Ovary (tissue), 9 donors: ENCODE measurements around the gene FBXO28. TPM values are rescaled to one million over a fixed set of nuclear protein-coding genes. Genes with fewer than 3 reads are reported as not detected.

ENCODE experiments used
- DNase-seq, 5 donors: peaks; one replicate each; pipeline ENCODE4 v3.0.0-alpha.2; 2019 to 2020
- H3K27ac ChIP-seq, 2 donors: fragments of 200-600 bp; one replicate each; pipeline versions ENCODE4 v1.5.1 to v1.8.0; 2019 to 2022
- H3K27me3 ChIP-seq: fragments of 200-600 bp; one replicate; pipeline ENCODE4 v1.8.0; 2022
- H3K36me3 ChIP-seq: fragments of 200-600 bp; sonication (generic); one replicate; pipeline ENCODE4 v1.5.1; 2019
- H3K4me1 ChIP-seq: one replicate; pipeline ENCODE4 v1.8.1; 2013; ENCODE audit warnings: mild to moderate bottlenecking, moderate library complexity; ENCODE audit not compliant: insufficient read depth
- H3K4me3 ChIP-seq: fragments of 200-600 bp; sonication (generic); one replicate; pipeline ENCODE4 v1.5.1; 2017
- H3K9me3 ChIP-seq, 2 donors: fragments of 200-600 bp in 1 of 2; sonication (generic) in 1 of 2; one replicate each; pipeline versions ENCODE4 v1.5.1 to v1.8.1; 2013 to 2019; ENCODE audit warnings: mild to moderate bottlenecking in 1 of 2, moderate library complexity in 1 of 2
- EP300 ChIP-seq: sonication (generic); formaldehyde crosslinking; IDR thresholded peaks from one replicate; pipeline ENCODE4 v1.6.1; 2017; ENCODE audit warnings: antibody characterized with exemption
- POLR2A ChIP-seq: fragments of 450-650 bp; IDR thresholded peaks from one replicate; pipeline ENCODE4 v1.6.1; 2017; ENCODE audit warnings: antibody characterized with exemption, mild to moderate bottlenecking, moderate library complexity
- WGBS, 3 donors: extraction: QIAGEN DNeasy Blood & Tissue Kit in 1 of 3; methylation state at CpG; one replicate each; pipeline versions ENCODE4 v1.1.5 to v1.1.7; 2013 to 2017; 5-methylcytosine and 5-hydroxymethylcytosine counted together
- intact Hi-C, 4 donors: fragments of 100-400 bp; cut with DNase I; formaldehyde crosslinking; loops; one replicate each; pipeline versions ENCODE4 v1.11.0 to v1.15.1; 2022 to 2023
- polyA plus RNA-seq, 2 donors: library from polyadenylated mRNA; stranded (reverse); fragments of 200-250 nt in 1 of 2; fragments of 350-450 nt in 1 of 2; fragmentation: Illumina TruSeq in 1 of 2; extraction: RNeasy Lipid Tissue Mini Kit (QIAGEN cat#74804) in 1 of 2; gene quantifications; one replicate each; pipeline ENCODE4 v1.2.3, GENCODE V29; 2013 to 2014
- total RNA-seq, 7 donors: library from RNA; depleted of rRNA in 2 of 7; stranded (reverse); fragments of >200 nt in 2 of 7; fragmentation: NEBNext Ultra II Directional in 3 of 7; extraction: Animal tissue kit (Norgen Biotek cat#: 25700) in 3 of 7; gene quantifications; one replicate each; pipeline versions ENCODE4 v1.1.0 to v1.2.4, GENCODE V29; 2016 to 2023
- TF ChIP-seq, protein P1 (sequence below), 3 donors: fragments of 450-650 bp in 2 of 3; fragments of 200-600 bp in 1 of 3; IDR thresholded peaks; one replicate each; pipeline versions ENCODE4 v1.5.1 to v1.8.0; 2016 to 2022; ENCODE audit warnings: antibody characterized with exemption in 3 of 3, mild to moderate bottlenecking in 1 of 3
- donor health status: DM: no; HTN: no; CAD: no; lungs with moderate emphysema.
- donor health status: DM: no; HTN: no; CAD: no.
- donor health status: Bipolar disorder and iron deficiency.
- donor health status: DM: yes; HTN: yes; CAD: no.
- donor health status: DM: no; HTN: no; CAD: no.
- donor health status: DM: yes; HTN: yes; CAD: no.

The FBXO28 gene
- total and polyA plus RNA-seq, 9 donors: 11.2 to 31.7 (median 26.3) TPM

DNA sequence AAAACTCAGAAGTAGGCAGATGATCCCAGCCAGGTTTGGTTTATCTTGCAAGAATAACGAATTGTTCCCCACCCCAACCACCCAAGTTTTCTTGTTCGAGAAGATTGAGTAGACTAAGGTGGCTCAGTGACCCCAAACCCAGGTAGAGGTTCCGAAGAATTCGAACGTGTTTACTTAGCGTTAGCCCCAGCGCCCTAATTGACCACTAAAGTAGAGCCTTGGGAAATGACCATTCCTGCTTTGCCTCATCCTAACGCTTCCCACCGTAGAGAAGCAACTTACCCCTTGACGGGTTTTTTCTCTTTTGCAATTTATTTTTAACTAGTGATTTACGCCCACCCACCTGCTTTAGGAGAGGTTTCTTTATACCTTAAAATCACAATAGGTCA lies 870 bp downstream of the FBXO28 start:
- DNase-seq: no peak
- Histone ChIP-seq H3K9me3 (no peaks in the 10 kb centered on the region), H3K27me3 (no peaks in the 10 kb centered on the region), H3K27ac (peak overlapping the region; percentile 83 to 92), H3K36me3 (no peaks in the 10 kb centered on the region), H3K4me1 (peaks cover 1% of the 10 kb centered on the region), H3K4me3 (peak overlapping the region; percentile 98)
- intact Hi-C loops: loop anchor here in 2 of 4 donors (2.0 to 10.0 kb wide), 3 partner anchors 216 to 340 kb away; partner anchors contain the start of gene NVL (in 2 of the 2)
- 0 to 2% (median 1%) methylated on average over 11 of the region's 11 CpGs for WGBS, 3 donors
- no peak for TF ChIP-seq EP300
- TF ChIP-seq, protein P1, sequence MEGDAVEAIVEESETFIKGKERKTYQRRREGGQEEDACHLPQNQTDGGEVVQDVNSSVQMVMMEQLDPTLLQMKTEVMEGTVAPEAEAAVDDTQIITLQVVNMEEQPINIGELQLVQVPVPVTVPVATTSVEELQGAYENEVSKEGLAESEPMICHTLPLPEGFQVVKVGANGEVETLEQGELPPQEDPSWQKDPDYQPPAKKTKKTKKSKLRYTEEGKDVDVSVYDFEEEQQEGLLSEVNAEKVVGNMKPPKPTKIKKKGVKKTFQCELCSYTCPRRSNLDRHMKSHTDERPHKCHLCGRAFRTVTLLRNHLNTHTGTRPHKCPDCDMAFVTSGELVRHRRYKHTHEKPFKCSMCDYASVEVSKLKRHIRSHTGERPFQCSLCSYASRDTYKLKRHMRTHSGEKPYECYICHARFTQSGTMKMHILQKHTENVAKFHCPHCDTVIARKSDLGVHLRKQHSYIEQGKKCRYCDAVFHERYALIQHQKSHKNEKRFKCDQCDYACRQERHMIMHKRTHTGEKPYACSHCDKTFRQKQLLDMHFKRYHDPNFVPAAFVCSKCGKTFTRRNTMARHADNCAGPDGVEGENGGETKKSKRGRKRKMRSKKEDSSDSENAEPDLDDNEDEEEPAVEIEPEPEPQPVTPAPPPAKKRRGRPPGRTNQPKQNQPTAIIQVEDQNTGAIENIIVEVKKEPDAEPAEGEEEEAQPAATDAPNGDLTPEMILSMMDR (IDR thresholded peaks at IDR 0.05): no peak
- TF ChIP-seq POLR2A: no peak

DNA sequence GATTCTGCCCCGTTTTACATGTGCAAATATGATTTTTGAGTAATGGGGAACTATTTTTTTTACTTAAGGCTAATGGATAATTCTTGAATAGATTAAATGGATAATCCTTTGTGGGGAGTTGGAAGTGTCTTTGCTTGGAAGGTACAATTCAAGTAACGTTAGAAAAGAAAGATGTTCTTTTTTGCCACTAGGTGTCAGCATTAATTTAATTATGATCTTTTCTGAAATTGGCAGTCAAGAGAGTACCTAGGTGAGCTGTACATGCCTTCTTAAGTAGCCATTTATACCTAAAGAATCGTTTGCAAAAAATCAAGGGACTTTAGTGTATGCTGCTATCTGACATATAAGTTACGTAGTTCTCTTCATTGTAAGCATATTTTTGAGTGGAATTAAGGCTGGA lies 2.2 kb downstream of the FBXO28 start:
- no peak overlapping the region for H3K4me3 ChIP-seq
- H3K4me1 ChIP-seq: peaks cover 1% of the 10 kb centered on the region
- intact Hi-C loops: loop anchor here in 2 of 4 donors (10.0 kb wide), 2 partner anchors 219 to 339 kb away; partner anchors contain the start of gene NVL (in 1 of the 2)
- no peaks in the 10 kb centered on the region for H3K9me3 ChIP-seq
- DNase-seq: no peak
- no peak for TF ChIP-seq EP300
- TF ChIP-seq, protein P1 (IDR thresholded peaks at IDR 0.05): peak in 2 of 3 donors; percentile 50 to 54
- H3K36me3 ChIP-seq: no peaks in the 10 kb centered on the region
- H3K27ac ChIP-seq: no peak overlapping the region
- no peaks in the 10 kb centered on the region for H3K27me3 ChIP-seq
- WGBS, 3 donors: 11 to 16% (median 15%) methylated on average over 4 of the region's 4 CpGs

DNA sequence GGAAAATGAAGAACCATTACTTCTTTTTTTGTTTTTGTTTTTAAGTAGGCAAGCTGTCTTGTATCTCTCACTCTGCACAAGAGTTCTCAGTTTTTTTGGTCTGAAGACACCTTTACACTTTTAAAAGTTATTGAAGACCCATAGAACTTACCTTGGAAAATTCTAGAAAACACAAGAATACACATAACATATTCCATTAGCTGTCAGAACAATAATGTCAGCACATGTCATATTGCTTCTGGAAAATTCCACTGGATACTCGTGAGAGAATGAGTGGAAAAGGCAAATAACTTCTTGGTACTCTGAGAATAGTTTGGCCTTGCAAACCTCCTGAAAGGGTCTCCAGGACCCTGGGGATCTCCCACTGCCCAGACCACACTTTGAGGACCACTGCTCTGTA lies 4.8 kb downstream of the FBXO28 start:
- Histone ChIP-seq H3K27me3 (no peaks in the 10 kb centered on the region), H3K9me3 (no peaks in the 10 kb centered on the region), H3K4me1 (no peaks in the 10 kb centered on the region), H3K27ac (no peak overlapping the region), H3K4me3 (no peak overlapping the region), H3K36me3 (no peaks in the 10 kb centered on the region)
- TF ChIP-seq POLR2A: no peak
- TF ChIP-seq, protein P1 (IDR thresholded peaks at IDR 0.05): no peak
- intact Hi-C loops: loop anchor here in 2 of 4 donors (10.0 kb wide), 2 partner anchors 216 to 336 kb away; partner anchors contain the start of gene NVL (in 1 of the 2)
- WGBS, 3 donors: 55 to 67% (median 59%) methylated on average over 1 of the region's 1 CpG
- no peak for DNase-seq

DNA sequence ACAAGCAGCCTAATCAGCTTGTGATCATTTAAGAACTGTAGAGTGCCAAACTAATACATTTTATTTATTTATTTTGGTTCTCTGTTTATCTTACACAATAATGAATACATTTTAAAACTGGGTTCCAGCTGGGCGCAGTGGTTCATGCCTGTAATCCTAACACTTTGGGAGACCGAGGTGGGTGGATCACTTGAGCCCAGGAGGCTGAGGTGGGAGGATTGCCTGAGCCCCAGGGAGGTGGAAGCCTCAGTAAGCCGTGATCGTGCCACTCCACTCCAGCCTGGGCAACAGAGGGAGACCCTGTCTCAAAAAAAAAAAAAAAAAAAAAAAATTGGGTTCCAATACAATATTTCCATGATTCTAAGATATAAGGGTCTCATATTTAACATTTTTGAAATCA lies 9.2 kb downstream of the FBXO28 start:
- 69 to 87% (median 76%) methylated on average over 4 of the region's 4 CpGs for WGBS, 3 donors
- H3K4me1 ChIP-seq: no peaks in the 10 kb centered on the region
- no peak for DNase-seq
- TF ChIP-seq EP300: no peak
- no peak for TF ChIP-seq POLR2A
- TF ChIP-seq, protein P1 (IDR thresholded peaks at IDR 0.05): no peak
- no peaks in the 10 kb centered on the region for H3K9me3 ChIP-seq
- no peaks in the 10 kb centered on the region for H3K36me3 ChIP-seq
- no peaks in the 10 kb centered on the region for H3K27me3 ChIP-seq
- no peak overlapping the region for H3K27ac ChIP-seq
- intact Hi-C loops: no loop called here
- no peak overlapping the region for H3K4me3 ChIP-seq
